ENCODE measurements around the gene UBAP2. TPM values are rescaled to one million over a fixed set of nuclear protein-coding genes. Genes with fewer than 3 reads are reported as not detected.

The UBAP2 gene
- total and polyA plus RNA-seq, 2 of the 4 experiments (the other 2 are of a cell fraction) = 12.9 to 25.5 TPM

- no peak overlapping the region for H2BK120ac ChIP-seq (ENCODE audit: low read depth, low read length)
- peaks cover 7% of the 10 kb centered on the region for H4K20me1 ChIP-seq (ENCODE audit: insufficient read depth, low read length)
- H2BK5ac ChIP-seq (ENCODE audit: low read depth, low read length, poor library complexity, severe bottlenecking) = no peak overlapping the region
- no peak overlapping the region for H3K4me2 ChIP-seq (ENCODE audit: low read depth, low read length)
- H3K14ac ChIP-seq (replicated peaks; ENCODE audit: low read depth, low read length) = no peak overlapping the region
- H3K4me1 ChIP-seq (ENCODE audit: control insufficient read depth, insufficient read depth, low read length) = peaks cover 11% of the 10 kb centered on the region
- no peak overlapping the region for H2BK20ac ChIP-seq (ENCODE audit: low read depth, low read length)
- no peak overlapping the region for H4K5ac ChIP-seq (ENCODE audit: low read depth, low read length)
- H3K9ac ChIP-seq (ENCODE audit: low read depth, low read length) = no peak overlapping the region
- DNase-seq (no peak), ATAC-seq (ENCODE audit: low read depth) (no peak)
- H3K56ac ChIP-seq (ENCODE audit: extremely low read depth, insufficient read depth, low read length) = no peak overlapping the region
- in situ Hi-C loops (cut with MboI; ENCODE audit: low sequenced_read_pairs) = no loop called here
- H3K18ac ChIP-seq (ENCODE audit: low read depth, low read length) = no peak overlapping the region
- H3K79me1 ChIP-seq (ENCODE audit: low read depth in 1 of 2, low read length in 2 of 2) = peaks cover 16 to 33% of the 10 kb centered on the region in 2 experiments
- WGBS, 2 experiments (ENCODE audit: extremely low coverage in 2 of 2, insufficient read length in 1 of 2) = no CpG with 5 or more reads among the region's 2 CpGs
- peaks cover 11% of the 10 kb centered on the region for H3K9me1 ChIP-seq (ENCODE audit: insufficient read depth, low read length)
- no peaks in the 10 kb centered on the region for H3K9me3 ChIP-seq (ENCODE audit: control insufficient read depth, insufficient read depth, low read length)
- no peak overlapping the region for H2BK15ac ChIP-seq (ENCODE audit: low read depth, low read length)
- H3K4me3 ChIP-seq (ENCODE audit: insufficient read depth, low read depth, low read length) = no peak overlapping the region
- no peak overlapping the region for H2AK9ac ChIP-seq (replicated peaks; ENCODE audit: low read depth, low read length, poor library complexity)
- no peak overlapping the region for H4K91ac ChIP-seq (ENCODE audit: insufficient read depth, low read depth, low read length)
- BruUV-seq (replicated peaks) = no TSS peak
- intact Hi-C loops (cut with micrococcal nuclease) = loop anchor here (5.0 kb wide), 1 partner anchor 40 kb away; no protein-coding TSS in a partner anchor
- H3K4ac ChIP-seq (ENCODE audit: low read depth, low read length) = no peak overlapping the region
- POLR2A ChIA-PET (ENCODE audit: unreplicated experiment) = no interaction called here
- dilution Hi-C loops (cut with HindIII; ENCODE audit: low sequenced_read_pairs, unreplicated experiment) = no loop called here
- H3K27ac ChIP-seq (ENCODE audit: insufficient read depth, low read length) = no peak overlapping the region
- CTCF ChIA-PET = interaction anchor here (0.7 kb wide), 1 partner anchor 289 kb away, joined by 3 read pairs; no protein-coding TSS in a partner anchor
- H3K23ac ChIP-seq (ENCODE audit: low read depth, low read length) = no peak overlapping the region
- H2AFZ ChIP-seq (replicated peaks; ENCODE audit: low read length, poor library complexity) = no peak overlapping the region
- peaks cover 16% of the 10 kb centered on the region for H3K36me3 ChIP-seq (ENCODE audit: control insufficient read depth, insufficient read depth, low read length)
- H4K8ac ChIP-seq (ENCODE audit: low read depth in 2 of 2, low read length in 2 of 2) = no peak overlapping the region
- H3K27me3 ChIP-seq (ENCODE audit: control insufficient read depth, insufficient read depth, low read length) = no peaks in the 10 kb centered on the region
- TF ChIP-seq NFE2L2 (IDR thresholded peaks at IDR 0.05; ENCODE audit: low read depth, low read length) = no peak
- no peak for TF ChIP-seq BHLHE40 (IDR thresholded peaks at IDR 0.05; ENCODE audit: low read depth, low read length)
- H2AK5ac ChIP-seq (ENCODE audit: low read depth, low read length) = no peak overlapping the region
Measured at GRCh38 chr9:33952066-33952465, 96.6 kb downstream of the UBAP2 start.
